ENCODE measurements around the gene SH3TC2.

The SH3TC2 gene

DNA sequence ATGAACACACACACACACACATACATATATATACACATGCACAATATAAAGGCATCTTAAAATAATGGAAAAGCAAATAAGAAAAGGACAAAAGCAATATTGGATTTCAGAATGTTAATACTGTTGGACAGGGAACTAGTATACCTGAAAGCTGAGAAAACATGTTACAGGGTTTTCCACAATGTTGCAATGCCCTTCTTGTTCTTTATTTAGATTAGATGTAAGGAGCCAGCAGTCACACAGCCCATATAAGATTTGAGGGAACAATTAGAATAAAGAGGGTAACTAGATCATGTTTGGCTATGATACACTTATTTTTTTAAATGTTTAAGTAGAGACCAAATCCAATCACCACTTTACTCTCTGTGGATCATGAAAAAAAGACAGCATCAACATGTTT is 61.7 kb downstream of the SH3TC2 start:
- DNase-seq (ENCODE audit: low read depth in 2 of 2) = no peak

DNA sequence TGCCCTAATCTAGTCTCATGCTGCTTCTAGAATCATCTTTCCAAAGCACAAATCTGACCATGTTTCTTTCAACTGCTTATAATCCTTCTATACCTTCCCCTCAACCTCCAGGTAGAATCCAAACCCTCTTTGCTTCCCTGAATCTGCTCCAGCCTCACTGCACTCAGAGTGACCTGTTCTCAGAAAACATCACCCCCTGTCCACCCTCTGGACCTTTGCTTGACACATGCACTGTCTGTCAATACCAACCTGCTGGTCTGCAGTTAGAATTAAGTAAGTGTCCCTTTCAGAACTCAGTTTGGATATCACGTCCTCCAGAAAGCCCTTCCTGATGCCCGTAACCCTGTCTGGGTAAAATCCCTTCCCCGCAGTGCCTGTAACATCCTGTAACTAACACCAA is 63.1 kb downstream of the SH3TC2 start:
- DNase-seq (ENCODE audit: low read depth in 2 of 2) = no peak

DNA sequence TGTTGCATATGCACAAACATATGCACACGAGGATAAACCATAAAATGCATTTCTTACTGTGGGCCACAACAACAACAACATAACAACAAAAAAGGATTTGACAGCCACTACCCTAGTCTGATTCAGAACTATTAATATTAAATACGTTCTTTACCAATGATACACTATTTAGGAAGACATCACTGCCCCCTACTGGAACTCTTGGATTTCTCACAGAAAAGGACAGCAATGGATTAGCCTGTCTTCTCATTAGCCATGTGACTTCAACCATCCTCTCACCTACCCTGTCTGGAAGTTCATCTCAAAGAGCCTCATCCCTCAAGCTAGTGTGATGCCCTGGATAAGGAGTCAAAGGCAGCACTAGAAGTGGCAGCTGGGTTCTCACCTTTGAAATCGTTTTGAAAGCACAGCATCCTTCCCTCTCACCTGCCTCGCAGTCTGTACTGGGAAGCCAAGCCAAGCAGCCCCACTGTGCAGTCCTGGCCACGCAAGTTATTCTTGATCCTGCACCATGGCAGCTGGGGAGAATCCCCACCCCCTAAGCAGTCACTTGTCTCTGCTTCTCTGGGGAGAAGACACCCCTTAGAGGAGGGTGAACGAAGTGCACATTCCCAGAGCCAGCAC is 64.6 kb downstream of the SH3TC2 start:
- no peak for DNase-seq (ENCODE audit: low read depth in 2 of 2)

DNA sequence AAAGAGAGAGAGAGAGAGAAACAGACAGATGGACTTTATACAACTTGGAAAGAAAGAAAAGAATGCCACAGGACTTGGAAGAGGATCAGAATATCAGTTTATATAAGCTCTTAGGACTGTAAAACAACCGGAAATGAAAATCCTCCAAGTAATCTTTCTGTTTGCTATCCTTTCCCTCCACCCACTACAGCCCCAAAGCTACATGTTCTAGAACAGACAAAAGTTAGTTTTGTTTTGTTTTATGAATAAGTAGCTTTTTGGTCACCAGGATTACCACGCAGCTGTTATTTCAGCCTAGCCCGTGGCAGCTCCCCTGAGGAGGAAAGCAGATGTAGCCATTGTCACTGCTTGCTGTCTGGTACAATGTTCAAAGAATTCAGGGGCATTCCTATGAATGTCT is 66.6 kb downstream of the SH3TC2 start:
- no peak for DNase-seq (ENCODE audit: low read depth in 2 of 2)

DNA sequence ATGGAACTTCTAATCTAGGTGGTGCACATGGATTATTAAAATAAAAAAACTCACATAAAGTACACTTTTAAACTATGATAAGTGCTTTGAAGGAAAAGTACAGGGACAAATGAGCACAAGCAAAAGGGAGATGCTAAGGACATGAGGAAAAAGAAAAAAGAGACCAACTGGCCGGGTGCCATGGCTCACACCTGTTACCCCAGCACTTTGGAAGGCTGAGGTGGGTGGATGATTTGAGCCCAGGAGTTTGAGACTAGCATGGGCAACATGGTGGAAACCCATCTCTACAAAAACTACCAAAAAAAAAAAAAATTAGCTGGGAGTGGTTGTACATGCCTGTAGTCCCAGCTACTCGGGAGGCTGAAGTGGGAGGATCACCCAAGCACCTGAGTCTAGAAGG is 67.1 kb downstream of the SH3TC2 start:
- DNase-seq (ENCODE audit: low read depth in 2 of 2) = no peak

DNA sequence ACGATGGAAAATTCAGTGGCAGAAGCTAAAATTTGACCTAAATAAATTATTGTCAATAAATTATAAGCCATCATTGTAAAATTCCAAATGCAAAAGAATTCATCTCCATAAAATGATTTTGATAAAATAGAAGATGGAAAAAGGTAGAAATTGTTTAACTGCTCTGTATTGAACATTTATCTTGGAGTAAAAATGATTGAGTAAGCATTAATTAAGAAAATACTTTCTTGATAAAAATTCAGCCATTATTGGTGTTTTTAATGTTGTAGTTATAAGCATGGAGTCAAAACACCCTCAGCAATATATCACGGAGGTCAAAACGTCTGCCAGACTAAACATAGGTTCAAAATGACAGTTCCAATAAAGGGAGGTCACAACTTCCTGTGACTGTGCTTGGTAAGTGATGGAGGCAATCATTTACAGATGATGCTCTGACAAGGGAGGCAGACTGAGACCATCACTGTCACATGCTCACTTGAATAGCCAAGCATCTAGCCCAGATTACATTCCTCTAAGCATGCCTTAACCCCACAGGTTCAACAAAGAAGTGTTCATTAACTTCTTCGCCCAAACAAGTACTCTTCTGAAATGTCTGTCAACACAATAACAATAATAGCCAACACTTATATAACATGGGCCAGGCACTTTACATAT is 69.5 kb downstream of the SH3TC2 start:
- DNase-seq (ENCODE audit: low read depth in 2 of 2) = no peak

DNA sequence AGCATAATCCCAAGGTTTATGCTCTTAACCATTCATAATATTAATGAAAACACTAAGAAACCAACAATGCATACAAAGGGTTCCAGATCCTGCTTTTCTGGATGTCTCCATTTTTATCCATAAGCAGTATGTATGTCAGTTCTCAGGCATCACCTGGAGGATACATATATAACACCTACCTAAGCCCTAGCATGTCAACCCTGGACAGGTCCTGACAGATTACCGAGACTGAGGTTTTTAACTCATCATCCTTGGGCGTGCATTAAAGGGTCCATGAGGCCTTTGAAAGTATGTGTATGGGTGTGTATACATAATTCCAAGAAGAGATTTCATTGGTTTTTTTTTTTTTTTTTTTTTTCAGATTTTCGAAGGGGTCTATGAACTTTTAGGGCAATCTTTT is 70.6 kb downstream of the SH3TC2 start:
- DNase-seq (ENCODE audit: low read depth in 2 of 2) = no peak

DNA sequence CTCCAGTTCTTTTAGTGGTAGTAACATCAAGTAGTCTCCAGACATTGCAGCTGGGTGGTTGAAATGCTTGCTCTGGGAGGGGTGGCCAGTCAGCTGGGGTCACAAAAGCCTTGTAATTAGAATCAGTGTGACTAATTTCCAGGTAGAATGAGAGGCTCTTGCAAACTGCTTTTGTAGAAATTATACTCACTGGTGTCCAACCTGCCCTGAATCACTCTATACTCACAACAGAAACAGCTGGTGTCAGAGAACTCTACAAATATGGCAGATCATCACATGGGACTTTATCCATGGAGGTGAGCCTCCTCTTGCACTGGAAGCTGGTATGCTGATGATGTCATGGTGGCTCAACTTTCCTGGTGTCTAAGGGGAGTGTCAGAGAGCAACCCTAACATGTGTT is 71.3 kb downstream of the SH3TC2 start:
- DNase-seq (ENCODE audit: low read depth in 2 of 2) = no peak

DNA sequence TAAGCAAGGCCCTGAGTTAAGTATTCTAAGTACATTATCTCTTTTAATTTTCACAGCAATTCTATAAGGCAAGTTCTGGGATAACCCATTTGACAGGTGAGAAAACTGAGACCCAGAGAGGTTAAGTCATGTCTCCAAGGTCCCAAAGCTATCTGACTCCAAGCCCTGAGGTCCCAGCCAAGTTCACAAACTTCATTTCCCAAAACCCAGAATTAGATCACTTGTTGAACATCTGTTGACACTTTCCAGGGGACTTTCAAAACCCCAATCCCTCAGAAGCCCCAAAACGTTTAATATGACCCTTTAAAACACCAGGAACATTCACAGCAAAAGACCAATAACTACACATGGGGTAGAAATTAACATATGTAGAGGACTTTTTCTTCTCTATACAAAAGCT is 72.0 kb downstream of the SH3TC2 start:
- DNase-seq (ENCODE audit: low read depth in 2 of 2) = no peak

DNA sequence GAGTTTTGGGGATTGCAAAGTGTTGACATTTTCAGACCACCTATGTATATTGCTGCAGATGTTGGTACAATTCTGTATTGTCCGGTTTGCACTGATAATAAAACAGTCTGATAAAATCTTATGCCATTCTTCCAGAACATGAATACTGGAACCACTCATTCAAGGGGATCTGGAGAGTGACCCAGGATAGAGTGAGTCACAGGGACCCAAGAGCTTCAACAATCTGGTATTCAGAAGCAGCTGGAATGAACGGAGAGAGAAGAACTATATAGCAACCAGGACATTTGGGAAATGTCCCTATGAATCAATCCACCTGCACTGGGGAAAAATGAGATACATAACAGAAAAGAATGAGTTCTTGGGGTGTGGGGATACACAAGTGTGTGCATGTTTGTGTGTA is 73.3 kb downstream of the SH3TC2 start:
- DNase-seq (ENCODE audit: low read depth in 2 of 2) = no peak

DNA sequence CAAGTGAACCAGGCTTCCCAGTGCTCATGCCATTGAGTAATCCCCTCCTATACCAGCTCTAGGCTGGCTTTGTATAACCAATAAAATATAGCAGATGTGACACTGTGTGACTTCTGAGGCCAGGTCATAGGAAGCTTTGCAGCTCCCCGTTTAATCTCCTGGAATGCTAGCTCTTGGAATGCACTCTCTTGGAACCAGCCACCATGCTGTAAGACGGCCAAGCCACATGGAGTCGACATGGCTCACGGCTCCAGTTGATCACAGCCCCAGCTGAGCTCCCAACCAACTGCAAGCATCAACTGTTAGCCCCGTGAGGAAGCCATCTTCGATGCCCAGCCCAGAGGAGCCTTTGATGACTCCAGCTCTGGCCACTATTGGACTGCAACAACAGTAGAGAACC is 74.5 kb downstream of the SH3TC2 start:
- no peak for DNase-seq (ENCODE audit: low read depth in 2 of 2)

DNA sequence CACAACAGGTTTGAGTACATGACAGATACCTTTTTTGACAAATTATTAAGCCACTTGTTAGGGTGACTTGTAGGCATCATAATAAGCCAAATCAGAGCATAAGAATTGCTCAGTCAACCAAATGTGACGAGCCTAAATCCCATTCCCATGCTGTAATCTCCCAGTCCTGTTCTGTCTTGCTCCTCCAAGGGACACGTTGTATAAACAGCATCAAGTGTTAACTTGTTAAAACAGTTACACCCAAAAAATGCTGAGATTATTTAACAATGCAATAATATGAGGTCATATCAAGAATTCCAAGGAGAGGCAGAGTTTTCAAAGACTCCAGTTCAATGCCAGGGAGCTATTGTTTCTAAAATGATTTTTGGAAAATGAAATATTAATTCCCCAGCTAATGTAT is 76.2 kb downstream of the SH3TC2 start:
- no peak for DNase-seq (ENCODE audit: low read depth in 2 of 2)

DNA sequence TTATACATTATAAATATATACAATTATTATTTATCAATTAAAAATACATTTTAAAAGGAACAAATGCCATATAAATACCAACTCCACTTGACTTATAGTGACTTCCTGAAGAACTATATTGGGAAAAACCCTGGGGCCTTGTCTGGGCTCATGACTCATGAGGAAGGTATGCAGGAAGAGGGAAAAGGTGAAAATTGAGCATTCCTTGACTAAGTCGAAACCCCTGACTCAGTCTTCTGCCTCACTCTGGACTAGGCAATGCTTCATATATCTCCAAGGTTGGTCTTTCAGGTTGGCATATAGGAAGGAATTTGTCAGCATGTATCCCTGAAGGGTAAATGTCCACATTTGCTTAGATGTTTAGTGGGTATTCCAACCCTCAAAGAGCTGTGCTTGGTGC is 78.5 kb downstream of the SH3TC2 start:
- no peak for DNase-seq (ENCODE audit: low read depth in 2 of 2)

DNA sequence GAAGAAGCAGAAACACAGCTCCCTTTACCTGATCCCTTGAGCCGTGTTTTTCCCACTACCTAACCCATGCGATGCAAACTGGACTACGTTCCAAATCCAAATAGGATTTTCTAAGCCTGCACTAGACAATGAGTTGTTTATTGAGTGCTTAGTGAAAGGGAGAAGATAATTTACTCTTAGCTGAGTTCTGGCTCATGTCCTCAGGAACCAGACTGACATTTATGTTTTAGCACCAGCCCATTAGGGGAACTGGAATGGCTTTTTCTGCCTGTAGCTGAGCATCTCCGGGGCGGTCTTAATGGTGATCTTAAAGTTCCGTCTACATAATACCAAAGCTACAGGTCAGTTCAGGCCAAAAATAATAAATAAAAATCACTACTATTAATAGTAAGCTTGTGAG is 81.5 kb downstream of the SH3TC2 start:
- no peak for DNase-seq (ENCODE audit: low read depth in 2 of 2)

DNA sequence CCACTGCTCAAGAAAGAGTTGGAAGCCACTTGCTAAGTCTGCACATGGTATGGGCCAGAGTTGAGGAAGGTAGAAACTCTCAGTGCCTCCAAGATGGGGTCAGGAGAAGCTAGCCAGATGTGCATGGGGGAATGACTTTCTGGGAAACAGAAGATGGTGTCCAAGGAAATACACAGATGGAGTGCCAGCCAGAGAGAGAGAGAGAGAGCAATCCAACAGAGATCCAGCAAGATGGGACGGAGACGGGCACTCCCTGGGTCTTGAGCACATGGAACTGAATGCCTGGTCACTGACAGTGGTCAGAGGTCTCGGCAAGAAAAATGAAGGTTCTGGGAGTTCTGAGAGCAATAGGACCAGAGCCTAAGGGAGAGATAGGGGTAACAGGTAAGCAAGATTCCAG is 82.1 kb downstream of the SH3TC2 start:
- DNase-seq (ENCODE audit: low read depth in 2 of 2) = no peak

DNA sequence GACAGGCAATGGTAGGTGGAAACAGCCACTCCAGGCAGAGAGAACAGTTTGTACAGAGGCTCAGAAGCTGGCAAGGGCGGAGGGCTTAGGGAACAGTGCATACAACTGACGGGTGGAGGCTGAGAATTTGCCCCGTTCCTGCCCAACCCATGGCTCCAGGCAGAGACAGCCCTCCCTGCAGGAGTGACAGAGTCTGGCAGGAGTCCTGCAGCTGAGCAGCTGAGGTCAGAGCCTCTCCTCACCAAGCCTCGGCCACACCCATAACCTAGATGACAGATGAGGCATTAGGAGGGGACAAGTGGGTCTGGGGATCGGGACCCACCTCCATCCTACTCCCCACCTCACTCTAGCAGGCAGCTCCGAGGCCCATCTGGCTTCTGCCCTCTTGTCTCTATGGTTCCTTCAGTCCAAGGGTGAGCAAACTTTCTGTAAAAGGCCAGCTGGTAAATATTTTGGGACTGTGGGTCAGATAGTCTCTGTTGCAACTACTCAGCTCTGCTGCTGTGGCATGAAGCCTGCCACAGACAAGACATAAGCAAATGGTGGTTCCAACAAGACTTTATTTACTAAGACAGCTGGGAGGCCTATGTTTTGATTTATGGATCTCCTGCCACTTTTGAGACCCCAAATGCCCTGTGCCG is 83.7 kb downstream of the SH3TC2 start:
- no peak for DNase-seq (ENCODE audit: low read depth in 2 of 2)

DNA sequence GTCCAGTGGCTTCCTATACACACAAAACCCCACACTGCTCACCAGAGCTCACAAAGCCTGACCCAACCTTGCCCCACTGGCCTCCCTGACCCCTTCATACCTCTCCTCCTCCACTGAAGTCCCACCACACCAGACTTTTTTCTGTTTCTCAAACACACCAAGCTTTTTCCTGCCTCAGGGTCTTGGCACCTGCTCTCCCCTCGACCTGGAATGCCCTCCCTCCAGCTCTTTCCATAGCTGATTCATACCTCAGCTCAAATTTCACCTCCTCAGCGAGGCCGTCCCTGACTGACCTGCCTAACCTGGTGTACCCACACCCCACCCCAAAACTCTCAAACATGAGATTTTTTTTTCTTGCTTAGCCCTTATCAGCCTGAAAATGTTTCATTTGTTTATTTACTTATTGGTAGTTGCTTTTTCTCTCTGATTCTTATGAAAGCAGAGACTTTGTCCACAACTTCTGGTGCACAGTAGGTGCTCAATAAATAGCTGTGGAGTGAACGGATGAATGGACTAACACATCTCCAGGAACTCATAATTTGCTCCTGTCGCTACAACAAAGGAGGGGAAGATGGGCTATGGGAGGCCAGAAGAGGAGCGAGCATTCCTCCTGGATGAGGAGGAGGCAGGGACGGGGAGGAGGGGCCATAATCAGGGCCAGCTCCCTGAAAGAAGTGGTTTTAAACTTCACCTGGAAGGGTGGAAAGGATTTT is 84.3 kb downstream of the SH3TC2 start:
- no peak for DNase-seq (ENCODE audit: low read depth in 2 of 2)

DNA sequence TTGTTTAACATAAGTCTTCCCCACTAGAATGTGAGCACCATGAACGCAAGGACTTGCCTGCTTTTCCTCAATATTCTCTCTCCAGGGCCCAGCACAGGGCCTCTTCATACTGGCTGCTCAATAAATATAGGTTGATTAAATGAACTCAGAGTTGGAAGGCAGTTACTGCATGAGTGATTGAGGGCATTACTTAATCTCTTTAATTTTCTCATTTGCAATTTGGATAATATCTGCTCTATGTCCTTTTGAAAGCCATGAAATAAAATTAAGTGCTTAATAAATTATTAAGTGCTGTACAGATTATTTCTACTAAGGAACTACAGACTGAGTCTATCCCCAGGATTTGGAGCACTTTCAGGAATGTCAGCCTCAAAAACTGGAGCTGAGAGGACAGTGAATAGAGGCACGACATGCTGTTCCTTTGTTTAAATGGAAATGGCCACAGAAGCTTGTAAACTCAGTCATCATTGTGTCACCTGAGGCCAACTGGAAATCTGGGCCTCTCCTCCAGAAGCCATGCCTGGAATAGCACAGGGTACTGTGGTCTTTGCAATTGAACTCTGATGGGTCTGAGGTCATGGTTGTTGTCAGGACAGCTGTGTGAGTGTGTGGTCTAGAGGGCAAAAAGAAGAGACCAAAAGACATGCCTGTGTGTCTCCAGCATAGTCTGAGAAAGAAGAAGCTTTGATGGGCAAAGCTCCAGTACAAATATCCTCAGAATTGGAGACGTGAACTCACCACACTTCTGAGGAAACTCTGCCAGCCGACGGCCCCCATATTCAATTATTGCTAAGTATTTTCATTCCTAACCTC is 86.1 kb downstream of the SH3TC2 start:
- no peak for DNase-seq (ENCODE audit: low read depth in 2 of 2)

DNA sequence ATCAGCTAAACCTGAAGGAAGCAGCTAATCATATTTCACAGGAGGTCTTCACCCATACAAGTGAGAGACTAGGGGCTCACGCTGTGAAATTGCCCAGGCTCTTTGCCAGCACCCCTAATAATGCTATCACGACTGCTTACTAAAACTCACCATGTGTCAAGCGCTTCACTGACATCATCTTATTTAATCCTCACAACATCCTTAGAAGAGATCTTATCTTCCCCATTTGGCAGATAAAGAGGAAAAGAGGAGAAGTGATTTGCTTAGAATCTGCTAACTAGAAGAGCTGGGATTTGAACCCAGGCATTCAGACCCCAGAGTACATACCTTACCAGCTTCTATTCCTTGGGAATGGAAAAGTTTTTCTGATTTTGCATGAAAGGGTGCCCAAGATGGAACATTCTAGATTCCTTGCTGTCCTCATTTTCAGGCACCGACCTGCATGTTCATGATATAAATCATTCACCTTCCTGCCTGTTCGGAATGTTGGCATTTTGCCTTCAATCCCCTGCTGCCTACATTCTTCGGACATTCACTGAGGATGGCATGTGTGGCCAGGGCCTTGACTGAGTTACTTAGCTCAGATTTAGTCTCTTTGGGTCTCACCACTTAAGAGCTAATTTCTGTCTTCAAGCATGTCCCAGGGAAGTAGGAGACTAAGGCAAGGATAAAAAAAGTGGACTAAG is 88.1 kb downstream of the SH3TC2 start:
- no peak for DNase-seq (ENCODE audit: low read depth in 2 of 2)

DNA sequence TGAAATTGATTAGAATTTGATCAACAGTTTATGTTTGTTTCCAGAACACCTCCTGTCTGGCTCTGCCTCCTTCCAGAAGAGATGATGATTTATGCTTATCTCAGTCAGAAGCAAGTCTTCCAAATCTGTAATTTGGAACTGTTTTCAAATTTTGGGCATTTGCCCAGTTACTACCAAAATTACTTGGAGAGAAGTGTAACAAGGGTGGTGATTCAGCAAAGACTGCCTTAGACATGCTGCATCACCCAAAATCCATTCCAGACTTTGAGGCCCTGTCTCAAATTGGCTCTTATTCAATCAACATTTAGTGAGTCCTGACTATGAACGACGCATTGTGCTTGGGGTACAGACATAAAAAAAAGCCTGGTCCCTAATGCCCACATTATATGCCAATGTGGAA is 89.4 kb downstream of the SH3TC2 start:
- no peak for DNase-seq (ENCODE audit: low read depth in 2 of 2)

DNA sequence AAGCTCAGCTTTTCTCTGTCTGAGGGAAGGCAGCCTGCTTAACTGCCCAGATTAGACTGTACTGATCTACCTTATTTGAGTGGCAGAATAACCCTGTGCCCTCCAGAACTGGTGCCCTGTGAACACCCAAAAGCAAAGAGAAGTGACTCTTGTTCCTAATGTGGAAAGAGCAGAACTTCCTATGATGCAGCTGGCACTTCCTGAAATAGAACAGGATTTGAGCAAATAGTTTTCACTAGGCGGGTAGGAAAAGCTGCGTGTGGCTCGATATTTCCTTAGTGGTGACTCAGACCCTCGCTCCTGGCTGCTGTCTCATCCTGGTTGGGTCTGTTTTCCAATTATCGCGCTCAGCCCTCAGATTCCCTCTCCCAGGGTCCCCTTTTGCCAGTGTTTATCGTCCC is 89.9 kb downstream of the SH3TC2 start:
- DNase-seq (ENCODE audit: low read depth in 2 of 2) = no peak

DNA sequence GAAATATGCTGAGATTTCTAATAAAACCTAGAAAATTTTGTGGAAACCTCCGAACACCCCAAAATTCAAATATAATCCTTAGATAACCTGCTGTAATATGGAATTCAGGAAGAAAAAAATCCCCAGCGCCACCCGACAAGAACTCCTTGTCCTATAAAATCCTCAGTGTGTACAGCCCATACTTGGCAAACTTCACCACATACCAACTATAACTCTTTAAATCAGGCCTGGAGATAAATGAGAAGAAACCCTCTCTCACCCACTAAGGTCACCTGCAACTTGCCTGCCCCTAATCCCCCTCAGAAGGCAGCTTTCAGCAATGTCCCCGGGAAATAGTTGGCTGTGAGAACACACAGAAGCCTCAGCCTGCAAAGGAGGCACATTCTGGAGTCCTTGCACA is 90.5 kb downstream of the SH3TC2 start:
- no peak for DNase-seq (ENCODE audit: low read depth in 2 of 2)

Data from stimulated activated CD4-positive, alpha-beta T cell treated with anti-CD3 and anti-CD28 coated beads, Interleukin-12 subunit alpha, Interleukin-12 subunit beta, amount 100 ng/mL, for 24 hours (primary cell).